GM23338 (cell line): ENCODE data around the gene UBE3A.

Source experiments
- CTCF ChIP-seq, 2 experiments: fragments of 200-600 bp in 1 of 2; sonication (generic) in 1 of 2; conservative IDR thresholded peaks; 2 replicates each; pipeline versions ENCODE4 v1.5.1 to v1.6.1; 2016 to 2017; ENCODE audit warnings: antibody characterized with exemption in 2 of 2, low read depth in 2 of 2, mild to moderate bottlenecking in 2 of 2, moderate library complexity in 1 of 2
- EZH2 ChIP-seq: fragments of 200-600 bp; sonication (generic); IDR thresholded peaks from one replicate; pipeline ENCODE4 v1.8.0; 2017; ENCODE audit warnings: antibody characterized with exemption, mild to moderate bottlenecking, low read depth; ENCODE audit not compliant: unreplicated experiment
- EZH2phosphoT487 ChIP-seq: fragments of 200-600 bp; sonication (generic); IDR thresholded peaks from one replicate; pipeline ENCODE4 v1.8.1; 2018; ENCODE audit warnings: antibody characterized with exemption; ENCODE audit not compliant: unreplicated experiment
- POLR2AphosphoS5 ChIP-seq: IDR thresholded peaks from 2 replicates; pipeline ENCODE4 v1.6.1; 2016; ENCODE audit warnings: antibody characterized with exemption, low read depth
- REST ChIP-seq: IDR thresholded peaks from one replicate; pipeline ENCODE4 v1.6.1; 2018; ENCODE audit warnings: antibody characterized with exemption; ENCODE audit not compliant: unreplicated experiment

DNA sequence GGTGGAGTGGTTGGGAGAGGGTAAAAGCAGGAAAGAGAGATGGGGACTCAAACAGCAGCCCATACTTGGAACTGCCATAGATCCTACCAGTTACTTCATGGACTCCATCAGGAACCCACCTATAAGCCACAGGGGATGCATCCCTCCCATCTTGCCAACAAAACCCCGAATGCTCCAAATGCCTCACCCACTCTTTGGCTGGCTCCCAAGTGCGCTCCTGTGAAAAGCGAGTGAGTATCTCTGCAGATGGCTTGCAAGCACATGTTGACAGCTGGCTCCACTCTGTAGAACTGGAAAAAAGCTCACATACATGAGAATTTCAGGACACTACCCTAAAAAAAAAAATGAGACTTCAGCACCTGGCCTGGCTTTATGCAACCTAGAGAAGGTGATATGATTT lies 151.0 kb downstream of the UBE3A start:
- TF ChIP-seq CTCF (conservative IDR thresholded peaks at IDR 0.05; ENCODE audit: low read depth in 2 of 2) (no peak), POLR2AphosphoS5 (no peak), EZH2 (no peak), EZH2phosphoT487 (no peak), REST (no peak)
